GM18499 (cell line): ENCODE measurements around the gene CHAD.

Experiments
- ATAC-seq: cut with Tn5 transposase; IDR thresholded peaks from one replicate; pipeline ENCODE4 v1.9.1; 2021; ENCODE audit warnings: moderate number of reproducible peaks; ENCODE audit not compliant: insufficient read depth, unreplicated experiment

CHAD gene

GRCh38 chr17:50468304-50469207, at the start of gene CHAD:
CHAD (minus strand) TSS chr17:50468880; CDS start chr17:50468813, 67 bp downstream.
- no peak for ATAC-seq

- no peak for ATAC-seq
These were observed 49.1 kb upstream of the CHAD start for GRCh38 chr17:50517504-50518383.

GRCh38 chr17:50517011-50517410, 48.3 kb upstream of the CHAD start:
- ATAC-seq: no peak

- ATAC-seq: no peak
These were observed 46.4 kb upstream of the CHAD start for GRCh38 chr17:50514936-50515702.

GRCh38 chr17:50514388-50514787, 45.7 kb upstream of the CHAD start:
- no peak for ATAC-seq

- ATAC-seq: no peak
These were observed 44.8 kb upstream of the CHAD start for GRCh38 chr17:50513495-50513894.

GRCh38 chr17:50511058-50511457, 42.4 kb upstream of the CHAD start:
- peak; percentile 63 for ATAC-seq

GRCh38 chr17:50508573-50509460, 40.1 kb upstream of the CHAD start:
- no peak for ATAC-seq

- no peak for ATAC-seq
These were observed 39.3 kb upstream of the CHAD start, which contains the start of gene MYCBPAP for GRCh38 chr17:50507871-50508572. MYCBPAP (plus strand) TSS chr17:50508439; CDS start chr17:50508675, 236 bp downstream.

GRCh38 chr17:50506298-50506697, 37.6 kb upstream of the CHAD start:
- no peak for ATAC-seq

- ATAC-seq: no peak
These were observed 37.0 kb upstream of the CHAD start for GRCh38 chr17:50505591-50506130.

GRCh38 chr17:50502301-50502990, 33.8 kb upstream of the CHAD start:
- ATAC-seq: no peak

GRCh38 chr17:50501054-50501453, 32.4 kb upstream of the CHAD start:
- ATAC-seq: no peak

GRCh38 chr17:50499721-50500120, 31.0 kb upstream of the CHAD start:
- no peak for ATAC-seq

- ATAC-seq: no peak
These were observed 30.6 kb upstream of the CHAD start for GRCh38 chr17:50499270-50499669.

GRCh38 chr17:50498021-50498874, 29.6 kb upstream of the CHAD start:
- no peak for ATAC-seq

GRCh38 chr17:50495918-50496317, 27.2 kb upstream of the CHAD start:
- no peak for ATAC-seq
